ENCODE measurements around the gene RCAN1.

RCAN1 gene

GRCh38 chr21:34548781-34549376, 66.0 kb downstream of the RCAN1 start:
- in situ Hi-C loops (cut with MboI; ENCODE audit: low sequenced_read_pairs) = no loop called here

- in situ Hi-C loops (cut with MboI; ENCODE audit: low sequenced_read_pairs) = no loop called here
Observed at GRCh38 chr21:34546542-34546941, 68.4 kb downstream of the RCAN1 start.

DNA sequence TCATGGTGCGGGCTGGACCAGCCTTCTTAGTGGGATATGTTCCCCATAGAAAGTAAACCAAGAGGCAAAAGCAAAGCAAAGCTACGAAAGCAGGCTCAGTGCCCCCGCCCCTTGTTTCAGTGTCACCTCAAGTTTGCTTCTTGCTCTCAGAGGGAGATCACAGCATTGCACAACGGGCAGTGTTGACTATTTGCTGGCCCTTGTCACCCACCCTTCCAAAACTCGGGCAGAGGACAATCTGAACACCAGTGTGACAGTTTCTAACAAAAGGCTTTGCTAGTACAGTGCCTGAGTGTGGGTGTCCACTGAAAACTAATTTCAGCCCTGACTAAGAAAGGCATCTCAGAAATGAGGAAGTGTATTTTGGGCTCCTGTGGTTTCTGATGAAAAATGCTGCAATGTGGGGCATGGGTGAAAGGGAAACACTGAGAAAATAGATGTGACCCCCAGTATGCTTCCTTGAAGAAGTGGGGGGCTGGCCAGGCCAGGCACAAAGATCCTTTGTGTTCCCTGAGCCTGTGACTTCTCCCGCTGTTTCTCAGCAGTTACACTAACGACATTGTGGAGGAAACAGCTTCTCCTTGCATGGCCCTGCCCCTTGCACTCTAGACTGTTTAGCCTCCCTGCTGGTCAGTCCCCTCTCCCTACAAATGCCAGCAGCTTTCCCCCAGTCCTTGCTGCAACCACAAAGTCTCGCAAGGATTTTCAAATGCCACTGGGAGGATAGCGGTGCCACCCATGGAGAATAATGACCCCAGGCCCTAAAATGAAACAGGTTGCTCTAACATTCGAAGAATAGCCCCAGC, 69.6 kb downstream of the RCAN1 start:
- in situ Hi-C loops (cut with MboI; ENCODE audit: low sequenced_read_pairs) = no loop called here

DNA sequence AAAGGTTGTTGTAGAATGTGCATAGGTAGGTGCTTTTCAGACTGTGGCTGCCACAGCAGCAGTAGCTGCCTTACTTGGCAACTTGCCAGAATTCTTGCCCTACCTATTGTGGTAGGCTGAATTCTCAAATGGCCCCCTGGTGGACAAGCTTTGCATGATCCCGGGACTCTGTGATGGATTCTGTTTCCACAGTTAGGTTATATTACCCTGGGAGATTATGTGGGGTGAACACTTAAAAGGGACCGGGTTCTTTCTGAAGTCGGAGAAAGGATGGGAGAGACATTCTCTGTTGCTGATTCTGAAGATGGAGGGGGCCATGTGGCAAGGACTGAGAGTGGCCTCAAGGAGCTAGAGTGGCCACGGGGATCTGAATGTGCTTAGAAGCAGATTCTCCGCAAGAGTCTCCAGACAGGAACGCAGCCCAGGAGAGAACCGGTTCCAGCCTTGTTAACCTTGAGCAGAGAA, 70.8 kb downstream of the RCAN1 start:
- in situ Hi-C loops (cut with MboI; ENCODE audit: low sequenced_read_pairs) = no loop called here

GRCh38 chr21:34543017-34543416, 71.9 kb downstream of the RCAN1 start:
- in situ Hi-C loops (cut with MboI; ENCODE audit: low sequenced_read_pairs) = no loop called here

- in situ Hi-C loops (cut with MboI; ENCODE audit: low sequenced_read_pairs) = no loop called here
Observed at GRCh38 chr21:34540206-34540605, 74.7 kb downstream of the RCAN1 start.

DNA sequence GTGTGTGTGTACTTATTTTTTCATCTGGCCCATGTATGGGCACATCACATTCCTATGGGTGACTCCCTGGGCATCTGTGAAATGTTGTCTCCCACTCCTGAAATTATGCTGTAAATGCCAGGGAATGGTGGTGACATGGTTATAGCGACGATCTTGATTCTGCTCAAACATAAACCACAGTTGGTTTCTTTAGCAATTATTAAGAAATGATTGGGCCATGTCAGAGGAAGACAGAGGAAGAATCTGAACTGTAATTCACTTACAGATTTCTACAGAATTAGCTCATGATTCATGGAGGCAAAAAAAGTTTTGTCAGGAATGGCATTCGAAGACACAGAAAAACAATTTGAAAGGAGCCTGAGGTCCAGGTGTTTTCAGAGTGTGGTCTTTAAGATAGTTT, 77.1 kb downstream of the RCAN1 start:
- in situ Hi-C loops (cut with MboI; ENCODE audit: low sequenced_read_pairs) = no loop called here

GRCh38 chr21:34536820-34537219, 78.1 kb downstream of the RCAN1 start:
- in situ Hi-C loops (cut with MboI; ENCODE audit: low sequenced_read_pairs) = no loop called here

DNA sequence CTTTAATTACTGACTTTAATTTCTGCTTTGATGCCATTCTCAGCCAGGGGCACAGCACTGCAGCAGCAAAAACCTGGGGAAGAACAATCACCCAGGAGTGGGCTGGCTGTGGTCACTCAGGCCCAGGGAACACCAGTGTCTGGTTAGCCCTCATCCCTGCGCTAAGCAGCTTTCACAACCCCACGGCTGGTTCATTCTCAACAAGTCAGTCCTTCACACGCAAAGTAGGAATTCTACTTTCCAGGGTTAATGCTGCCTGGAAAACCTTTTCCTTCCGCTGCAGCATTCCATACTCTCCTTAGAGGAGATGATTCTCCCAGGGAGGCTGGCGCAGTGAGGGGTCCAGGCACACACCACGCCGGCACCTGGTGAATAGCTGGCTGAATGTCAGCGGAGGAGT, 78.6 kb downstream of the RCAN1 start:
- in situ Hi-C loops (cut with MboI; ENCODE audit: low sequenced_read_pairs) = no loop called here

DNA sequence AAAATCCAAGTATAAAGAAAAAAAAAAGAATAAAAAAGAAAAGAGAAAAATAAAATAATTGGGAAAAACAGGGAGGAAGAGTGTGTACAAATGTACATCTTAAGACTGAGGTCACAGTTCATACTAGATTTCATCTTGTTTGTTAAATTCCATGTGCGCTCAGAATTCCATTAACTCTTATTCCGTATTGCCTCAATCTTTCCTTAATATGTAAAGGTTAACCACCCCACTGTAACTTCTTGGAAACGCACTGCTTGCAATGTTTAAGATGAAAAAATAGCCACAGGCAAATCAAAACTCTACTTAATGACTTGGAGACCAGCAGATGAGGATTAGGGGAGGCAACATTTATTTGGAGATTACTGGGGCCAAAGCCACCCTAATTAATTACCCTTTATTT, 79.0 kb downstream of the RCAN1 start:
- in situ Hi-C loops (cut with MboI; ENCODE audit: low sequenced_read_pairs) = no loop called here

DNA sequence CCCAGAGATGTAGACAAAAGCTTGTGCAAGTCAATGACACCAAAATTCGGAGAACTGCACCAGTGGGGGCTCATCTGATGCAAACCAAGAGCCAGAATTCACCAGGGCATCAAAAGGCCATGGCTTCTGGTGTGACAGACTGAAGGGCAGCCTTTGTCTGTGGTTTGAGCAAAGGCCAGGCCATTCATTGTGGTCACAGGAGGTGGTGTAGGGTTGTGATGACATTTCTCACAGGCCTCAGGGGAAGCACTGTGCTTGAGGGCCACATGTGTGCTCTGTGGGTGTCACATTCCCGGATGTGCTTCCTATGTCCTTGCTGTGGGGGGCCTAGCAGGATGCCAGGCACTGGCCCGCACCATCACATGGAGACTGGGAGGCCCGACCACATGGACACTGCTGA, 80.4 kb downstream of the RCAN1 start:
- in situ Hi-C loops (cut with MboI; ENCODE audit: low sequenced_read_pairs) = no loop called here

DNA sequence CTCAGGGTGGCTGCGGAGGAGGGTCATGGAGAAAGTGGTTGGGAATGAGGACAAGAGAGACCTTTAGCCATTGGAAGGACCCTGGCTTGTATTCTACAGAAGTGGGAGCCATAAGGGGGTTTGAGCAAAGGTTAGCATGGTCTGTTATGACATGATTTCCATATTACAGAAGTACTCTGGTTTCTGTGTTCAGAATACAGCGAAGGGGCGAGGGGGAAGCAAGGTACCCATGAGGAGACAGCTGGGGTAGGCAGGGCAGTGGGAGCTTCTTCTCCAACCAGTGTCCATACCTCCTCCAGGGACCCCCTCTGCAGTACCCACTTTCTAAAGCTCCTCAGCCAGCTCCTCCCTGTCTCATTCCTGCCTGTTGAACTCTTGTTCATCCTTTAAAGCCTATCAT, 81.0 kb downstream of the RCAN1 start:
- in situ Hi-C loops (cut with MboI; ENCODE audit: low sequenced_read_pairs) = no loop called here

- in situ Hi-C loops (cut with MboI; ENCODE audit: low sequenced_read_pairs) = no loop called here
Observed at GRCh38 chr21:34531399-34531798, 83.5 kb downstream of the RCAN1 start.

GRCh38 chr21:34530261-34530660, 84.7 kb downstream of the RCAN1 start:
- in situ Hi-C loops (cut with MboI; ENCODE audit: low sequenced_read_pairs) = no loop called here

GRCh38 chr21:34528131-34528561, 86.8 kb downstream of the RCAN1 start:
- in situ Hi-C loops (cut with MboI; ENCODE audit: low sequenced_read_pairs) = no loop called here

- in situ Hi-C loops (cut with MboI; ENCODE audit: low sequenced_read_pairs) = no loop called here
Observed at GRCh38 chr21:34526618-34527290, 88.2 kb downstream of the RCAN1 start.

GRCh38 chr21:34526241-34526617, 88.7 kb downstream of the RCAN1 start:
- in situ Hi-C loops (cut with MboI; ENCODE audit: low sequenced_read_pairs) = no loop called here

GRCh38 chr21:34524646-34525601, 90.0 kb downstream of the RCAN1 start:
- in situ Hi-C loops (cut with MboI; ENCODE audit: low sequenced_read_pairs) = no loop called here

- in situ Hi-C loops (cut with MboI; ENCODE audit: low sequenced_read_pairs) = no loop called here
Observed at GRCh38 chr21:34523019-34523555, 91.8 kb downstream of the RCAN1 start.

GRCh38 chr21:34522284-34522683, 92.6 kb downstream of the RCAN1 start:
- in situ Hi-C loops (cut with MboI; ENCODE audit: low sequenced_read_pairs) = no loop called here

- in situ Hi-C loops (cut with MboI; ENCODE audit: low sequenced_read_pairs) = no loop called here
Observed at GRCh38 chr21:34521561-34521960, 93.4 kb downstream of the RCAN1 start.

Measured in HL-60/S4 treated with retinoic acid at 250 ng/mL for 4 days and 3 days (cell line).